ENCODE measurements around the gene PODXL. TPM values are rescaled to one million over a fixed set of nuclear protein-coding genes. Genes with fewer than 3 reads are reported as not detected.

PODXL gene
- total RNA-seq, 1 experiment from 2014 or later: 44.2 TPM

GRCh38 chr7:131557652-131558385 is 1.4 kb upstream of the PODXL start:
- Histone ChIP-seq H3K9me2 (replicated peaks; ENCODE audit: low read length) (no peaks in the 10 kb centered on the region), H3K9ac (ENCODE audit: low read length) (peak overlapping the region; percentile 47), H3K4me1 (ENCODE audit: insufficient read depth, low read length) (peaks cover 29% of the 10 kb centered on the region), H3K36me3 (ENCODE audit: low read depth, low read length) (0 out of 2 replicates have a peak, but pooled peaks cover 4% of the 10 kb centered on the region), H3K4me2 (ENCODE audit: low read length) (peak overlapping the region; percentile 88), H4K20me1 (ENCODE audit: low read length) (peaks cover 18% of the 10 kb centered on the region; the same call in 1 of the 2 replicates), H3K27ac (ENCODE audit: low read length) (no peak overlapping the region), H3K9me3 (ENCODE audit: low read length) (no peaks in the 10 kb centered on the region), H3K27me3 (ENCODE audit: low read length) (no peaks in the 10 kb centered on the region), H3F3A (ENCODE audit: low read length, unreplicated experiment) (no peaks in the 10 kb centered on the region), H3K79me2 (ENCODE audit: low read length) (peaks cover 35% of the 10 kb centered on the region), H3K4me3 (ENCODE audit: low read length) (peak overlapping the region; percentile 71), H2AFZ (ENCODE audit: low read length) (peak overlapping the region; percentile 90)
- POLR2A ChIA-PET (ENCODE audit: unreplicated experiment): no interaction called here
- ATAC-seq: no peak
- intact Hi-C loops (cut with micrococcal nuclease): loop anchor here (5.0 kb wide), 3 partner anchors 51 to 74 kb away; no protein-coding TSS in a partner anchor
- TF ChIP-seq CTCF (conservative IDR thresholded peaks at IDR 0.05; ENCODE audit: low read depth, low read length) (no peak), EZH2phosphoT487 (IDR thresholded peaks at IDR 0.05; ENCODE audit: borderline replicate concordance, low read length) (no peak), EZH2 (IDR thresholded peaks at IDR 0.05; ENCODE audit: low read length, unreplicated experiment) (no peak)
- peak; percentile 24 for DNase-seq
- BruUV-seq (replicated peaks): no TSS peak
- CTCF ChIA-PET: no interaction called here

- peak overlapping the region; percentile 71 for H3K4me3 ChIP-seq (ENCODE audit: low read length)
- intact Hi-C loops (cut with micrococcal nuclease): loop anchor here (5.0 kb wide), 3 partner anchors 50 to 75 kb away; no protein-coding TSS in a partner anchor
Observed at GRCh38 chr7:131556909-131557651, 652 bp upstream of the PODXL start.

GRCh38 chr7:131555552-131556052 is 826 bp downstream of the PODXL start:
- TF ChIP-seq EZH2 (IDR thresholded peaks at IDR 0.05; ENCODE audit: low read length, unreplicated experiment) (no peak), EZH2phosphoT487 (IDR thresholded peaks at IDR 0.05; ENCODE audit: borderline replicate concordance, low read length) (no peak), CTCF (conservative IDR thresholded peaks at IDR 0.05; ENCODE audit: low read depth, low read length) (no peak)
- Histone ChIP-seq H3K4me1 (ENCODE audit: insufficient read depth, low read length) (peaks cover 29% of the 10 kb centered on the region), H3K9me2 (replicated peaks; ENCODE audit: low read length) (no peaks in the 10 kb centered on the region), H3K27ac (ENCODE audit: low read length) (no peak overlapping the region), H4K20me1 (ENCODE audit: low read length) (peaks cover 18% of the 10 kb centered on the region; the same call in 1 of the 2 replicates), H2AFZ (ENCODE audit: low read length) (peak overlapping the region; percentile 86), H3K9me3 (ENCODE audit: low read length) (no peaks in the 10 kb centered on the region), H3K9ac (ENCODE audit: low read length) (peak overlapping the region; percentile 71), H3K4me3 (ENCODE audit: low read length) (peak overlapping the region; percentile 95), H3F3A (ENCODE audit: low read length, unreplicated experiment) (no peaks in the 10 kb centered on the region), H3K79me2 (ENCODE audit: low read length) (peaks cover 57% of the 10 kb centered on the region), H3K4me2 (ENCODE audit: low read length) (peak overlapping the region; percentile 94), H3K27me3 (ENCODE audit: low read length) (no peaks in the 10 kb centered on the region), H3K36me3 (ENCODE audit: low read depth, low read length) (0 out of 2 replicates have a peak, but pooled peaks cover 4% of the 10 kb centered on the region)
- DNase-seq (no peak), ATAC-seq (no peak)
- CTCF ChIA-PET: no interaction called here
- BruUV-seq (replicated peaks): TSS peak; percentile 55
- POLR2A ChIA-PET (ENCODE audit: unreplicated experiment): no interaction called here
- intact Hi-C loops (cut with micrococcal nuclease): loop anchor here (2.0 to 5.0 kb wide), 5 partner anchors 15 to 97 kb away; no protein-coding TSS in a partner anchor

More at GRCh38 chr7:131556909-131557651, 652 bp upstream of the PODXL start:
- Histone ChIP-seq H4K20me1 (ENCODE audit: low read length) (peaks cover 18% of the 10 kb centered on the region; the same call in 1 of the 2 replicates), H3K4me1 (ENCODE audit: insufficient read depth, low read length) (peaks cover 29% of the 10 kb centered on the region), H3K27ac (ENCODE audit: low read length) (no peak overlapping the region), H3K79me2 (ENCODE audit: low read length) (peaks cover 42% of the 10 kb centered on the region), H3K36me3 (ENCODE audit: low read depth, low read length) (0 out of 2 replicates have a peak, but pooled peaks cover 4% of the 10 kb centered on the region), H3F3A (ENCODE audit: low read length, unreplicated experiment) (no peaks in the 10 kb centered on the region), H3K27me3 (ENCODE audit: low read length) (no peaks in the 10 kb centered on the region), H2AFZ (ENCODE audit: low read length) (peak overlapping the region; percentile 90), H3K9ac (ENCODE audit: low read length) (peak overlapping the region; percentile 49), H3K9me3 (ENCODE audit: low read length) (no peaks in the 10 kb centered on the region), H3K9me2 (replicated peaks; ENCODE audit: low read length) (no peaks in the 10 kb centered on the region), H3K4me2 (ENCODE audit: low read length) (peak overlapping the region; percentile 88)
- ATAC-seq: peak; percentile 7
- peak; percentile 20 for DNase-seq
- BruUV-seq (replicated peaks): TSS peak; percentile 46
- ChIA-PET CTCF (no interaction called here), POLR2A (ENCODE audit: unreplicated experiment) (interaction anchor here (0.5 kb wide), 1 partner anchor 19 kb away, joined by 6 read pairs; no protein-coding TSS in a partner anchor)
- no peak for TF ChIP-seq EZH2phosphoT487 (IDR thresholded peaks at IDR 0.05; ENCODE audit: borderline replicate concordance, low read length)
- TF ChIP-seq EZH2 (IDR thresholded peaks at IDR 0.05; ENCODE audit: low read length, unreplicated experiment): no peak
